OCI-LY7 (cell line): ENCODE measurements around the gene FITM1. TPM values are rescaled to one million over a fixed set of nuclear protein-coding genes. Genes with fewer than 3 reads are reported as not detected.

ENCODE experiments used
- BruUV-seq: library from RNA; stranded (reverse); fragments of 400-500 nt; replicated peaks from 2 replicates; lab custom pipeline; 2021; lab: Mats Ljungman, UMichigan
- CTCF ChIA-PET: fragments of 300-600 bp; sonication (Branson Sonifier 250); formaldehyde crosslinking; loops from one replicate; lab custom pipeline; 2022; ENCODE audit warnings: antibody characterized with exemption; ENCODE audit not compliant: unreplicated experiment; lab: Charles Lee
- POLR2A ChIA-PET: fragments of 300-600 bp; sonication (Branson Sonifier 250); formaldehyde crosslinking; loops from one replicate; lab custom pipeline; 2022; ENCODE audit warnings: antibody characterized with exemption; lab: Charles Lee
- DNase-seq: peaks from one replicate; pipeline ENCODE4 v3.0.0-alpha.2; 2015; ENCODE audit warnings: low spot score
- H2AFZ ChIP-seq: fragments of 200-600 bp; sonication (generic), shearing (Covaris generic); 2 replicates; pipeline ENCODE4 v1.6.1; 2014; ENCODE audit warnings: mild to moderate bottlenecking, antibody characterized with exemption, low read length, moderate library complexity
- H3K27ac ChIP-seq: fragments of 200-600 bp; sonication (generic); 2 replicates; pipeline ENCODE4 v1.5.1; 2014; ENCODE audit warnings: mixed run types, low read depth, mild to moderate bottlenecking, moderate library complexity, low read length, inconsistent platforms; ENCODE audit not compliant: poor library complexity, severe bottlenecking
- H3K36me3 ChIP-seq: fragments of 200-600 bp; sonication (generic); 2 replicates; pipeline ENCODE4 v1.6.1; 2014; ENCODE audit warnings: mild to moderate bottlenecking, antibody characterized with exemption, low read length, moderate library complexity, mixed read lengths; ENCODE audit not compliant: insufficient read depth
- H3K4me1 ChIP-seq: fragments of 200-600 bp; sonication (generic); 2 replicates; pipeline ENCODE4 v1.5.1; 2014; ENCODE audit warnings: mild to moderate bottlenecking, low read length; ENCODE audit not compliant: insufficient read depth, poor library complexity, severe bottlenecking
- H3K4me2 ChIP-seq: fragments of 200-600 bp; sonication (generic); 2 replicates; pipeline ENCODE4 v1.6.1; 2014; ENCODE audit warnings: mild to moderate bottlenecking, low read length
- H3K4me3 ChIP-seq: fragments of 200-600 bp; sonication (generic); 2 replicates; pipeline ENCODE4 v1.5.1; 2014; ENCODE audit warnings: mild to moderate bottlenecking, low read depth, low read length; ENCODE audit not compliant: poor library complexity, severe bottlenecking
- H3K79me2 ChIP-seq: fragments of 200-600 bp; sonication (generic); 2 replicates; pipeline ENCODE4 v1.6.1; 2016; ENCODE audit warnings: low read depth, mild to moderate bottlenecking, low read length, moderate library complexity, mixed read lengths; ENCODE audit not compliant: insufficient read depth
- H3K9me2 ChIP-seq: fragments of 200-600 bp; sonication (generic); 2 replicates; pipeline ENCODE4 v1.6.1; 2016; ENCODE audit warnings: mild to moderate bottlenecking, low read length, mixed read lengths; ENCODE audit not compliant: insufficient read depth
- H3K9me3 ChIP-seq: fragments of 200-600 bp; sonication (generic); 2 replicates; pipeline ENCODE4 v1.6.1; 2014; ENCODE audit warnings: mild to moderate bottlenecking, mixed run types, low read length, mixed read lengths
- H4K20me1 ChIP-seq: fragments of 200-600 bp; sonication (generic); 2 replicates; pipeline ENCODE4 v1.6.1; 2014; ENCODE audit warnings: mild to moderate bottlenecking, antibody characterized with exemption, low read length, moderate library complexity, mixed read lengths; ENCODE audit not compliant: insufficient read depth
- EZH2phosphoT487 ChIP-seq: fragments of 200-600 bp; sonication (generic); IDR thresholded peaks from 2 replicates; pipeline ENCODE4 v1.6.1; 2018; ENCODE audit warnings: low read depth, borderline replicate concordance, mild to moderate bottlenecking, mixed run types, antibody characterized with exemption, low read length, moderate library complexity, mixed read lengths
- intact Hi-C: fragments of 100-400 bp; cut with micrococcal nuclease; formaldehyde crosslinking; loops from one replicate; pipeline ENCODE4 v1.10.0; 2022; ENCODE audit not compliant: unreplicated experiment
- total RNA-seq, 2 experiments: library from RNA; depleted of rRNA in 1 of 2; stranded (reverse); fragments of >200 nt in 1 of 2; shearing (Covaris generic) in 1 of 2; gene quantifications; 2 replicates each; pipeline ENCODE4 v1.2.3, GENCODE V29; 2014 to 2022
- TF ChIP-seq, protein P1 (sequence below): fragments of 200-600 bp; sonication (generic); conservative IDR thresholded peaks from 2 replicates; pipeline ENCODE4 v1.5.1; 2014; ENCODE audit warnings: mild to moderate bottlenecking, antibody characterized with exemption, low read length, moderate library complexity, mixed read lengths

The FITM1 gene
- total RNA-seq, 2 experiments from 2014 or later: 0.28 to 0.97 TPM

DNA sequence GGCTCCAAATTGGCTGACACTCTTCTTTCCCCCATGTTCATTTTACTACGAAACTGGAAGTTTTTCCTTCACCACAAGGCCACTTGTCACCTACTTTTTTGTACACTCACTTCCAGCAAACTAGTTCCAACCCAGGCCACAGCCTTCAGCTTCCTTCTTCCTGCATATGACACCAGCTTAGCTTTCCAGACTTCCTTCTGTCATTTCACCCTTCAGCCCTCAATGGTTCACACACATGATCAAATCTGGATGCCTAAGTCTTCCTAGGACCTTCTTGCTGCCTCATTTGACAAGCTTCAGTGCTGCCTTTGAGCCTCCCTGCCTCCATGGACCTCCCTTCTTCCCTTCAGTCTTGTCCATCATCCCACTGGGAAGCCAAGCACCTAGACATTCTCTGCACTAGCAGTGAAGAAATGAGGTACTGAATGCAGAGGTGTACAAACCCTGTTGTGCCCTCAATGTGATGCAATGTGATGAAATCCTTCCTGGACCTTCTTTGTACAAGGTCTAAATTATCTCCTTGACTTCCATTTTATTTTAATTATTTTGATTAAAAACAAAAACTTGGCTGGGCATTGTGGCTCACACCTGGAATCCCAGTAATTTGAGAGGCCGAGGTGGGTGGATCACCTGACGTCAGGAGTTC is 37.1 kb downstream of the FITM1 start:
- H3K9me2 ChIP-seq: no peaks in the 10 kb centered on the region
- H3K4me2 ChIP-seq: no peak overlapping the region
- no peak overlapping the region for H3K4me3 ChIP-seq
- TF ChIP-seq, protein P1, sequence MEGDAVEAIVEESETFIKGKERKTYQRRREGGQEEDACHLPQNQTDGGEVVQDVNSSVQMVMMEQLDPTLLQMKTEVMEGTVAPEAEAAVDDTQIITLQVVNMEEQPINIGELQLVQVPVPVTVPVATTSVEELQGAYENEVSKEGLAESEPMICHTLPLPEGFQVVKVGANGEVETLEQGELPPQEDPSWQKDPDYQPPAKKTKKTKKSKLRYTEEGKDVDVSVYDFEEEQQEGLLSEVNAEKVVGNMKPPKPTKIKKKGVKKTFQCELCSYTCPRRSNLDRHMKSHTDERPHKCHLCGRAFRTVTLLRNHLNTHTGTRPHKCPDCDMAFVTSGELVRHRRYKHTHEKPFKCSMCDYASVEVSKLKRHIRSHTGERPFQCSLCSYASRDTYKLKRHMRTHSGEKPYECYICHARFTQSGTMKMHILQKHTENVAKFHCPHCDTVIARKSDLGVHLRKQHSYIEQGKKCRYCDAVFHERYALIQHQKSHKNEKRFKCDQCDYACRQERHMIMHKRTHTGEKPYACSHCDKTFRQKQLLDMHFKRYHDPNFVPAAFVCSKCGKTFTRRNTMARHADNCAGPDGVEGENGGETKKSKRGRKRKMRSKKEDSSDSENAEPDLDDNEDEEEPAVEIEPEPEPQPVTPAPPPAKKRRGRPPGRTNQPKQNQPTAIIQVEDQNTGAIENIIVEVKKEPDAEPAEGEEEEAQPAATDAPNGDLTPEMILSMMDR: no peak
- TF ChIP-seq EZH2phosphoT487: no peak
- H3K4me1 ChIP-seq: no peaks in the 10 kb centered on the region
- no peaks in the 10 kb centered on the region for H3K79me2 ChIP-seq
- H2AFZ ChIP-seq: no peak overlapping the region
- no peak for DNase-seq
- intact Hi-C loops: no loop called here
- H3K9me3 ChIP-seq: no peaks in the 10 kb centered on the region
- ChIA-PET POLR2A (interaction anchor here (0.7 to 0.8 kb wide), 2 partner anchors 10 to 1238 kb away, joined by 3 to 4 read pairs; partner anchors contain the start of gene PRMT5), CTCF (no interaction called here)
- BruUV-seq: no TSS peak
- H4K20me1 ChIP-seq: no peaks in the 10 kb centered on the region
- H3K36me3 ChIP-seq: peaks cover 36% of the 10 kb centered on the region
- no peak overlapping the region for H3K27ac ChIP-seq

DNA sequence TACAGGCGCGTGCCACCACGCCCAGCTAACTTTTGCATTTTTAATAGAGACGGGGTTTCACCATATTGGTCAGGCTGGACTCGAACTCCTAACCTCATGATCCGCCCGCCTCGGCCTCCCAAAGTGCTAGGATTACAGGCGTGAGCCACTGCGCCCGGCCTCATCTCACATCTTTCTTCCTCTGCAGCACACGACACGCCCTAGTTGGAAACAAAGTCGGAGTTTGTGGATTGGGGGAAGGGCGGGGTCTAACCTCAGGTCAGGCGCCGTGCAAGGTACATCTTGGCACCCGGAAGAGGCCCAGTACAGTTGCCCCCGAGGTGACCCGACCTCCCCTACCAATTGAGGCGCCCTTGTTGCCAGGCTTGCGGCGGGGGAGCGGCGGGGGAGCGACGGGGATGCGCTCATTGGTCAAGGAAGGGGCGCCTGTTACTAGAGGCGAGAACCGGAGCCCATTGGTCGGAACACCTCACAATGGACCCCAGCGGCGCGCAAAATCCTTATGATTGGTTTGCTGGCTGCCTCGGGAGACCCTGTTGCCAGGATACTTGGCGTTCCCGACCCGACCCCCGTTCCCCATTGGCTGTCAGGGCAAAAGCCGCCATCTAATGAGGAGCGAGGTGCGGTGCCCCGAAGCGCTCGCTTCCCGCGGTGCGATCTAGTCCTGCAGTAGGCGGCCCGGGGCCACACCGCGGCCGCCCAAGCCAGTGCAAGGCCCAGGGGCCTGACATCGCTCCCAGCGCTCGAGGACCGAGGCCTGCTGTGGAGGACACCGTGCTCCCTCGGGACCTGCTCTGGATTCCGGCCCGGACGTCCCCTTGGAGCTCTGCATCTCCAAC is 41.2 kb downstream of the FITM1 start, which contains the start of gene REC8:
Gene REC8 (plus strand): TSS at position 659 of the 839 bp plus-strand sequence. CDS start 473 bp downstream, outside the sequence.
- CTCF ChIA-PET: no interaction called here
- Histone ChIP-seq H3K4me1 (no peaks in the 10 kb centered on the region), H3K9me3 (no peaks in the 10 kb centered on the region), H3K4me2 (no peak within 1 kb of the TSS), H2AFZ (no peak within 1 kb of the TSS), H3K4me3 (no peak within 1 kb of the TSS), H3K27ac (no peak within 1 kb of the TSS), H4K20me1 (no peaks in the 10 kb centered on the region), H3K36me3 (0 out of 2 replicates have a peak, but pooled peaks cover 1% of the 10 kb centered on the region), H3K79me2 (no peaks in the 10 kb centered on the region), H3K9me2 (no peaks in the 10 kb centered on the region)
- TF ChIP-seq EZH2phosphoT487: no peak
- TF ChIP-seq, protein P1: no peak
- intact Hi-C loops: no loop called here
- BruUV-seq: no TSS peak
- POLR2A ChIA-PET: no interaction called here
- no peak for DNase-seq
